ENCODE measurements around the gene SAMD7.

DNA sequence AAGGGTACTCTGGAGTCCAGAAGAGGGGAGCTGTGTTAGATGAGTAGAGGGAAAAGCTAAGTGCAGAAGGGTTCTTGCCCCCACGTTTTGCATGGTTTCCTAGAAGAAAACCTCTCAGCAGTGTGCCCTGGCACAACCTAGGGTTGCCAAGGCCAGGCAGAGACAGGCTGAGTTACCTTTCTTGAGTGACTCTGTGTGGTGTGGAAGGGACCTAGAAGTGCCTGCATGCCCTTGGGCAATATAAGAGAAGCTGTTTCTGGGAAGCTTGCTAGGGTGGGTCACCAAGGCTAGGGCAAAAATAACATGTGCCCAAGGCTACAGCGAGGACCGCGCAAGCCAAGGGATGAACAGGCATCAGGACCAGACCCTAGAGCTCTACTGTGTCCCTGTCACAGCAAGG lies 3.4 kb upstream of the SAMD7 start:
- TF ChIP-seq BHLHE40 (IDR thresholded peaks at IDR 0.05; ENCODE audit: borderline replicate concordance), result no peak
- no peak for TF ChIP-seq FOXM1 (IDR thresholded peaks at IDR 0.05; ENCODE audit: borderline replicate concordance)
- no peak for TF ChIP-seq NFRKB (IDR thresholded peaks at IDR 0.05)

Measured in HEK293T (cell line).